ENCODE measurements around the gene SLC12A3.

Gene SLC12A3

GRCh38 chr16:56841659-56842058, 23.3 kb upstream of the SLC12A3 start:
- Histone ChIP-seq H3K79me2 (ENCODE audit: insufficient read depth, low read depth) (no peaks in the 10 kb centered on the region), H4K20me1 (ENCODE audit: insufficient read depth) (no peaks in the 10 kb centered on the region), H3K4me3 (IDR thresholded peaks at IDR 0.05; ENCODE audit: insufficient read depth, low read depth, low read length) (no peak overlapping the region), H3K36me3 (ENCODE audit: insufficient read depth) (peaks cover 5% of the 10 kb centered on the region; the same call in 1 of the 2 replicates), H3K4me2 (no peak overlapping the region), H2AFZ (ENCODE audit: low read depth) (no peak overlapping the region), H3K27me3 (ENCODE audit: insufficient read depth, low read depth) (no peaks in the 10 kb centered on the region), H3K9ac (no peak overlapping the region), H3K27ac (peak overlapping the region; percentile 21; the same call in 1 of the 2 replicates), H3K4me1 (ENCODE audit: low read depth, poor library complexity, severe bottlenecking) (peaks cover 10% of the 10 kb centered on the region)
- no peak for TF ChIP-seq CTCF (conservative IDR thresholded peaks at IDR 0.05; ENCODE audit: low read depth, low read length)

- no peak overlapping the region for H3K4me3 ChIP-seq (IDR thresholded peaks at IDR 0.05; ENCODE audit: insufficient read depth, low read depth, low read length)
- H3K4me1 ChIP-seq (ENCODE audit: low read depth, poor library complexity, severe bottlenecking), result peaks cover 10% of the 10 kb centered on the region
- no peak overlapping the region for H2AFZ ChIP-seq (ENCODE audit: low read depth)
- H3K27ac ChIP-seq, result no peak overlapping the region
- H4K20me1 ChIP-seq (ENCODE audit: insufficient read depth), result no peaks in the 10 kb centered on the region
- H3K9ac ChIP-seq, result no peak overlapping the region
- peaks cover 5% of the 10 kb centered on the region; the same call in 1 of the 2 replicates for H3K36me3 ChIP-seq (ENCODE audit: insufficient read depth)
- H3K27me3 ChIP-seq (ENCODE audit: insufficient read depth, low read depth), result no peaks in the 10 kb centered on the region
- H3K4me2 ChIP-seq, result no peak overlapping the region
- no peaks in the 10 kb centered on the region for H3K79me2 ChIP-seq (ENCODE audit: insufficient read depth, low read depth)
- TF ChIP-seq CTCF (conservative IDR thresholded peaks at IDR 0.05; ENCODE audit: low read depth, low read length), result no peak
Observed at GRCh38 chr16:56842133-56842532, 22.9 kb upstream of the SLC12A3 start.

- H3K36me3 ChIP-seq (ENCODE audit: insufficient read depth), result peaks cover 5% of the 10 kb centered on the region; the same call in 1 of the 2 replicates
Observed at GRCh38 chr16:56844056-56844455, 21.0 kb upstream of the SLC12A3 start.

GRCh38 chr16:56847173-56847910, 17.7 kb upstream of the SLC12A3 start:
- no peak overlapping the region; the same call in 1 of the 2 replicates for H3K4me2 ChIP-seq
- no peak overlapping the region for H2AFZ ChIP-seq (ENCODE audit: low read depth)
- no peak overlapping the region for H3K27ac ChIP-seq

More at GRCh38 chr16:56844056-56844455, 21.0 kb upstream of the SLC12A3 start:
- Histone ChIP-seq H4K20me1 (ENCODE audit: insufficient read depth) (no peaks in the 10 kb centered on the region), H3K4me2 (no peak overlapping the region), H2AFZ (ENCODE audit: low read depth) (no peak overlapping the region), H3K27me3 (ENCODE audit: insufficient read depth, low read depth) (no peaks in the 10 kb centered on the region), H3K4me3 (IDR thresholded peaks at IDR 0.05; ENCODE audit: insufficient read depth, low read depth, low read length) (no peak overlapping the region), H3K79me2 (ENCODE audit: insufficient read depth, low read depth) (no peaks in the 10 kb centered on the region), H3K9ac (no peak overlapping the region), H3K4me1 (ENCODE audit: low read depth, poor library complexity, severe bottlenecking) (peaks cover 29% of the 10 kb centered on the region), H3K27ac (no peak overlapping the region)
- TF ChIP-seq CTCF (conservative IDR thresholded peaks at IDR 0.05; ENCODE audit: low read depth, low read length), result no peak

More at GRCh38 chr16:56847173-56847910, 17.7 kb upstream of the SLC12A3 start:
- Histone ChIP-seq H3K4me3 (IDR thresholded peaks at IDR 0.05; ENCODE audit: insufficient read depth, low read depth, low read length) (no peak overlapping the region), H3K4me1 (ENCODE audit: low read depth, poor library complexity, severe bottlenecking) (peaks cover 28% of the 10 kb centered on the region), H3K79me2 (ENCODE audit: insufficient read depth, low read depth) (no peaks in the 10 kb centered on the region), H4K20me1 (ENCODE audit: insufficient read depth) (no peaks in the 10 kb centered on the region), H3K27me3 (ENCODE audit: insufficient read depth, low read depth) (no peaks in the 10 kb centered on the region), H3K9ac (no peak overlapping the region), H3K36me3 (ENCODE audit: insufficient read depth) (no peaks in the 10 kb centered on the region)
- no peak for TF ChIP-seq CTCF (conservative IDR thresholded peaks at IDR 0.05; ENCODE audit: low read depth, low read length)
